Thymus (tissue), 11 donors: Measurements from ENCODE around the gene VAPB. TPM values are rescaled to one million over a fixed set of nuclear protein-coding genes. Genes with fewer than 3 reads are reported as not detected.

Source experiments
- DNase-seq, 9 donors: peaks; one replicate each; pipeline ENCODE4 v3.0.0-alpha.2; 2013; ENCODE audit warnings: low spot score in 9 of 9, low read depth in 6 of 9, missing footprints in 1 of 9
- H3K27ac ChIP-seq, 2 donors: one replicate each; pipeline ENCODE4 v1.5.1; 2013; ENCODE audit warnings: control low read depth in 1 of 2, low read depth in 1 of 2, low read length in 1 of 2, mild to moderate bottlenecking in 1 of 2, moderate library complexity in 1 of 2
- H3K27me3 ChIP-seq, 2 donors: one replicate each; pipeline ENCODE4 v1.5.1; 2013; ENCODE audit warnings: low read length in 1 of 2; ENCODE audit not compliant: control insufficient read depth in 2 of 2, insufficient read depth in 1 of 2
- H3K36me3 ChIP-seq, 2 donors: one replicate each; pipeline ENCODE4 v1.5.1; 2013; ENCODE audit warnings: low read length in 1 of 2, mild to moderate bottlenecking in 1 of 2, moderate library complexity in 1 of 2; ENCODE audit not compliant: control insufficient read depth in 2 of 2, insufficient read depth in 2 of 2
- H3K4me1 ChIP-seq, 2 donors: one replicate each; pipeline ENCODE4 v1.5.1; 2013; ENCODE audit warnings: low read length in 2 of 2; ENCODE audit not compliant: control insufficient read depth in 2 of 2, insufficient read depth in 2 of 2
- H3K4me3 ChIP-seq, 2 donors: one replicate each; pipeline ENCODE4 v1.5.1; 2013; ENCODE audit warnings: low read length in 2 of 2, control low read depth in 1 of 2, mild to moderate bottlenecking in 1 of 2
- H3K9me3 ChIP-seq, 2 donors: one replicate each; pipeline ENCODE4 v1.5.1; 2013; ENCODE audit warnings: low read length in 1 of 2, mild to moderate bottlenecking in 1 of 2; ENCODE audit not compliant: control insufficient read depth in 2 of 2, insufficient read depth in 1 of 2
- WGBS: extraction: QIAGEN DNeasy Blood & Tissue Kit; methylation state at CpG from one replicate; pipeline ENCODE4 v1.1.7; 2013; 5-methylcytosine and 5-hydroxymethylcytosine counted together
- polyA plus RNA-seq: library from polyadenylated mRNA; stranded (reverse); fragments of 200-250 nt; gene quantifications from one replicate; pipeline ENCODE4 v1.2.3, GENCODE V29; 2013
- total RNA-seq: library from RNA; stranded (reverse); fragments of 120-200 nt; gene quantifications from one replicate; pipeline ENCODE4 v1.2.4, GENCODE V29; 2013
- donor health status: healthy.

VAPB gene
- total and polyA plus RNA-seq, 2 donors = 7.6 to 29.0 TPM

- no peak overlapping the region for H3K4me3 ChIP-seq
- no peaks in the 10 kb centered on the region for H3K4me1 ChIP-seq
- no peaks in the 10 kb centered on the region for H3K9me3 ChIP-seq
- 97% methylated on average over 27 of the region's 27 CpGs for WGBS
- H3K36me3 ChIP-seq = no peaks in the 10 kb centered on the region
- no peak overlapping the region for H3K27ac ChIP-seq
- H3K27me3 ChIP-seq = peaks cover 0 to 28% of the 10 kb centered on the region in 2 donors
- no peak for DNase-seq
Measured at GRCh38 chr20:58466095-58466708, 77.2 kb downstream of the VAPB start.

- Histone ChIP-seq H3K27ac (no peak overlapping the region), H3K27me3 (peaks cover 0 to 28% of the 10 kb centered on the region in 2 donors), H3K36me3 (no peaks in the 10 kb centered on the region), H3K4me3 (no peak overlapping the region), H3K4me1 (no peaks in the 10 kb centered on the region), H3K9me3 (no peaks in the 10 kb centered on the region)
- 58% methylated on average over 68 of the region's 68 CpGs for WGBS
- DNase-seq = no peak
Measured at GRCh38 chr20:58466729-58467571, 77.9 kb downstream of the VAPB start.

- Histone ChIP-seq H3K27me3 (peaks cover 0 to 28% of the 10 kb centered on the region in 2 donors), H3K4me1 (no peaks in the 10 kb centered on the region), H3K4me3 (no peak overlapping the region), H3K27ac (no peak overlapping the region), H3K9me3 (no peaks in the 10 kb centered on the region), H3K36me3 (no peaks in the 10 kb centered on the region)
- WGBS = 88% methylated on average over 28 of the region's 28 CpGs
- no peak for DNase-seq
Measured at GRCh38 chr20:58467572-58468527, 78.8 kb downstream of the VAPB start.

GRCh38 chr20:58469616-58470015, 80.6 kb downstream of the VAPB start:
- H3K9me3 ChIP-seq = no peaks in the 10 kb centered on the region
- DNase-seq = no peak
- WGBS = 92% methylated on average over 12 of the region's 12 CpGs
- no peak overlapping the region for H3K4me3 ChIP-seq
- no peaks in the 10 kb centered on the region for H3K4me1 ChIP-seq
- no peak overlapping the region for H3K27ac ChIP-seq
- H3K27me3 ChIP-seq = peaks cover 0 to 28% of the 10 kb centered on the region in 2 donors
- H3K36me3 ChIP-seq = no peaks in the 10 kb centered on the region

GRCh38 chr20:58470336-58471192, 81.5 kb downstream of the VAPB start:
- no peak overlapping the region for H3K4me3 ChIP-seq
- peaks cover 0 to 24% of the 10 kb centered on the region in 2 donors for H3K27me3 ChIP-seq
- DNase-seq = no peak
- H3K36me3 ChIP-seq = no peaks in the 10 kb centered on the region
- 97% methylated on average over 19 of the region's 19 CpGs for WGBS
- no peak overlapping the region for H3K27ac ChIP-seq
- no peaks in the 10 kb centered on the region for H3K9me3 ChIP-seq
- H3K4me1 ChIP-seq = no peaks in the 10 kb centered on the region

GRCh38 chr20:58471193-58472164, 82.5 kb downstream of the VAPB start:
- DNase-seq = no peak
- no peak overlapping the region for H3K4me3 ChIP-seq
- H3K9me3 ChIP-seq = no peaks in the 10 kb centered on the region
- H3K27ac ChIP-seq = no peak overlapping the region
- no peaks in the 10 kb centered on the region for H3K36me3 ChIP-seq
- WGBS = 92% methylated on average over 26 of the region's 26 CpGs
- no peaks in the 10 kb centered on the region for H3K4me1 ChIP-seq
- peaks cover 0 to 20% of the 10 kb centered on the region in 2 donors for H3K27me3 ChIP-seq

- no peak overlapping the region for H3K4me3 ChIP-seq
- WGBS = 93% methylated on average over 20 of the region's 20 CpGs
- H3K27me3 ChIP-seq = peaks cover 0 to 12% of the 10 kb centered on the region in 2 donors
- H3K9me3 ChIP-seq = no peaks in the 10 kb centered on the region
- no peak for DNase-seq
- no peaks in the 10 kb centered on the region for H3K4me1 ChIP-seq
- H3K36me3 ChIP-seq = no peaks in the 10 kb centered on the region
- H3K27ac ChIP-seq = no peak overlapping the region
Measured at GRCh38 chr20:58472273-58473018, 83.4 kb downstream of the VAPB start.
